Measurements from ENCODE around the gene NUBP1.

The NUBP1 gene

DNA sequence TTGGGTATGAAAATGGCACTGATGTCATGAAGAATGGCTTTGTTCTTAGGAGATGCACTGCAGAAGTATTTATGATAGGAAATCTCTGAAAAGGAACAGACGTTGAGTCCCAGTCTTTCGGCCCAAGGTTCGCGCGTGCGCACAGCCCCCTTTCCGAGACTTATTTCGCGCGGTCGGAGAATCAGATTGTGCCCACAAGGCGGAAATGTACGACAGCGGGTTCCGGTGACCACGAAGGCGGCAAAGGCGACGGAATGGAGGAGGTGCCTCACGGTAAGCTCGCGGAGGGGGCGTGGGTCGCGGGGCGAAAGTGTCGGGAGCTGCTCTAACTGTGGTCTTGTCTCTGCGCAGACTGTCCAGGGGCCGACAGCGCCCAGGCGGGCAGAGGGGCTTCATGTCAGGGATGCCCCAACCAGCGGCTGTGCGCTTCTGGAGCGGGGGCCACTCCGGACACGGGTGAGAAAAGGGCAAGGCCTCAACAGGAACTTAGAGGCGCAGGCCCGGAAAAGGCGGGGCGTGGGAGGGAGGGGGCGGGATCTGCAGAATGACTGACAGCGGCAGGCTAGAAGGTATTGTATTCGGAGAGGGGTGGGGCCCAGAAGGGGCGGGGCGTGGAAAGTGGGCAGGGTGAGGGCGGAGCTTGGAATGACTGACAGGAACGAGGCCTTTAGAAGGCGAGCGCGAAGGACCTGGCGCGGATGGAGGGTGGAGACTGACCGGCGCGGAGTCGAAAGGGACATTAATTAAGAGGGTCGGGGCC is at the start of gene NUBP1:
Gene NUBP1, plus strand, starts transcription at position 233 of the 760 bp plus-strand sequence. Its CDS starts 22 bp downstream, at position 255.
- peak; percentile 83 for TF ChIP-seq POLR2A (IDR thresholded peaks at IDR 0.05; ENCODE audit: low read length)
- TF ChIP-seq GATA1 (IDR thresholded peaks at IDR 0.05; ENCODE audit: low read depth, low read length) = no peak
- DNase-seq = peak; percentile 98 to 99

DNA sequence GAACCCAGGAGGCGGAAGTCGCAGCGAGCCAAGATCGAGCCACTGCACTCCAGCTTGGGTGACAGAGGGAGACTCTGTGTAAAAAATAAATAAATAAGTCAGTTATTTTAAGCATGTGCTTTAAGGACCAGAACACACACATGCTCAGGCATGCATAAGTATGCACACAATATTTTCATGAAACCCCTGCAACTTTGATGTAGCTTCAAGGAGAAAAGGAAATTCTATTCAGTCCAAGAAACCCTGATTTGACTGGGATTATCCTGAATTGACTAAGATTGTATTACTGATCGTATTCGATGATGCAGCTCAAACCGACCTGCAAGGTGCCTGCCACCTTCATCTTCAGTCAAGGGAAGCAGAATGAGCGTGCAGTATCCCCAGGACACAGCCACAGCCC is 49.8 kb upstream of the NUBP1 start:
- DNase-seq = no peak
- TF ChIP-seq GATA1 (IDR thresholded peaks at IDR 0.05; ENCODE audit: low read depth, low read length) (no peak), POLR2A (IDR thresholded peaks at IDR 0.05; ENCODE audit: low read length) (no peak)

DNA sequence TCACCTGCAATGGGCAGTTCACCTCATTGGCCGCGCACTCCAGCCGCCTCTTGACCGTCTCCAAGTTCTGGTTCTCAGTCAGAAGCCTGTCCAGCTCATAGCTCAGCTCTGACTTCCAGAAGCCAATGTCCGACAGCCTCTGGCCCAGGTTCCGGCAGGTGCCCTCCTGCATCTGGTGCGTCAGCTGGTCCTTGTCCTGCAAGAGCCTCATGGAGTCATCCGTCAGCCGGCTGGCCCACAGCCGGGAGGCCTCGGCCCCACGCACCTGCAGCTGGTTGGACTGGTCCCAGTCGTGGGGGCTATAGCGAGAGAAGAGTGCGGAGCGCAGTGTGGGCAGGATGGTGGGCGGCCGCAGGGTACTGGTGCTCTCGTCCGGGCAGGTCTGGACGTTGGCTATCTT is 49.3 kb upstream of the NUBP1 start:
- no peak for DNase-seq
- TF ChIP-seq GATA1 (IDR thresholded peaks at IDR 0.05; ENCODE audit: low read depth, low read length) (no peak), POLR2A (IDR thresholded peaks at IDR 0.05; ENCODE audit: low read length) (no peak)

DNA sequence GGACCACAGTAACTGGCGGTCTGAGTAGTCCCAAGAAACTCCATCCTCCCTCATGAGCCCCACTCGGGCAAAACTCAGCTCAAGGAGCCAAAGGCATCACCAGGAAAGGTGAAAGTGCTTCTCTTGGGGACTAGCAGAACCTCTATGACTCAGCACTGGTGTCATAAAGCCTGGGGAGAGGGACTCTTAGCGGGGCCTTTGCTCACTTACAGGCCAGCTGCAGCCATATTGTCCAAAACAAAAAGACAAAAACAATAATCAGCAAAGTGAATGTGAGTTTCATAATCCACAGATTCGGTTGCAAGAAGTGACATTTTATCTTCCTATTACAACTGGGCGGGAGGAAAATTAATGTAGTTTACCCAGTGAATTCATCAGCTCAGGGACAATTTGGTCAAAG is 48.8 kb upstream of the NUBP1 start, which contains the start of gene TEKT5:
Gene TEKT5, minus strand, starts transcription at position 101 of the 400 bp plus-strand sequence. Its CDS starts 57 bp downstream, at position 44.
- DNase-seq = no peak
- TF ChIP-seq GATA1 (IDR thresholded peaks at IDR 0.05; ENCODE audit: low read depth, low read length) = no peak
- no peak for TF ChIP-seq POLR2A (IDR thresholded peaks at IDR 0.05; ENCODE audit: low read length)

DNA sequence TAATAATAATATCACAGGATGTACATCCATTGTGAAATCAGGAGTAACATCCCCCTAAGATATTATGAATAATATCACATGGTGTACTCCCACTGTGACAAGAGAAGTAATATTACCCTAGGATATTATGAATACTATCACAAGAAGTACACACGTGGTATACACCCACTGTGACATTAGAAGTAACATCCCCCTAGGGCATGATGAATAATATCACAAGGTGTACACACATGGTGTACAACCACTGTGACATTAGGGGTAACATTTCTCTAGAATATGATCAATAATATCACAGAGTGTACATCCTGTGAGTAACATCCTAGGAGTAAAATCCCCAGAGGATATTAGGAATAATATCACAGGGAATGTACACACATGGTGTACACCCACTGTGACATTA is 43.9 kb upstream of the NUBP1 start:
- no peak for TF ChIP-seq POLR2A (IDR thresholded peaks at IDR 0.05; ENCODE audit: low read length)
- no peak for TF ChIP-seq GATA1 (IDR thresholded peaks at IDR 0.05; ENCODE audit: low read depth, low read length)
- DNase-seq = no peak

DNA sequence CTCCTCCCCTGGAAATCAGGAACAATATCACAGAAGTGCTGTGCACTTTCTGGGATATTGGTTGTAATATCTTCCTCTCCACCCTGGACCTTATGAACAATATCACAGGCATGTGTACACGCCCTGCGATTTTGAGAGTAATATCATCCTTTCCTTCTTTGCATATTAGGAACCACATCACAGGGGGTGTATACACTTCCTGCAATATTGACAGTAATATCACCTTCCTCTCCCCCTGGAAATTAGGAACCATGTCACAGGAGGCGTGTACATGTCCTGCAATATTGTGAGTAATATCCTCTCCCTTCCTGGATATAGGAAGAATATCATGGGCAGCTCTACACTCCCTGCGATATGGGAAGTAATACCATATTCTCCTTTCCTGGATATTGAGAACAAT is 34.7 kb upstream of the NUBP1 start:
- TF ChIP-seq GATA1 (IDR thresholded peaks at IDR 0.05; ENCODE audit: low read depth, low read length) = no peak
- TF ChIP-seq POLR2A (IDR thresholded peaks at IDR 0.05; ENCODE audit: low read length) = no peak
- no peak for DNase-seq

DNA sequence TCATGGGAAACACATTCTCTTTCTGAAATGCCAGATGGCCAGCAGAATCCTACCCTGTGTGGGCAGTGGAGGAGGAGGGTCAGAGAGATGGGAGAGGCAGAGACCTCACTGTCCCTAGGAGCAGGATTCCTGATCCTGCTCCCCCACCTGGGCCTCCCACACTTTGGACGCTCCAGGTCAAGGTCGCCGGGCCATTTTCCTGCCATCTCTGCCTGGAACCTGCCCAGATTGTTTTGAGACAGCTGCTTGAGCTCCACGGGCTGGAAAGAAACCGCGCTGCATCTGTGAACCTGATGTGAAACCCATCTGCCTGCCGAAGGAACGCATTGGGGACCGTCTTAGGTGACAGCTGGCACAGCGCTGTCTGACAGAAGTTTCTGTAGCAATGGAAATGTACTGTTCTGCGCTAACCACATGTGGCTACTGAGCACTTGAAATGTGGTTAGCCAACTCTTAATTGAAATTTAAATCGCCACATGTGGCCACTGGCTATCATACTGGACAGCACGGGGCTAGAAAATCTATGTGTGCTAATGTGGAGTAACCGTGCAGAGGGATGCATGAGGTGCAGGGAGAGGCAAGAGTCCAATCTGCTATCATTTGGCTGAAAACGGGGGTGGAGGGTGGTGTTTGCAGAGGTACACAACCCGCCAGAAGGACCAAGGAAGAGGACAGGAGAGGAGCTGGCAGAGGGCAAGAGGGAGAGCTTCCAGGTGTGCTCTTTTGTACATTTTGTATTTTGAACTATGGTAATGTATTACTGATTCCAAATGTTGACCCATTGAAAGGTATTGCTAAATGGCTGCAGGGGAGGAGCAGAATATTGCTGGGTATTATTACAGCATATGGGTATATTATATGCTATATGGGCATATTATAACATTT is 15.4 kb upstream of the NUBP1 start:
- TF ChIP-seq POLR2A (IDR thresholded peaks at IDR 0.05; ENCODE audit: low read length) = no peak
- no peak for TF ChIP-seq GATA1 (IDR thresholded peaks at IDR 0.05; ENCODE audit: low read depth, low read length)
- no peak for DNase-seq

DNA sequence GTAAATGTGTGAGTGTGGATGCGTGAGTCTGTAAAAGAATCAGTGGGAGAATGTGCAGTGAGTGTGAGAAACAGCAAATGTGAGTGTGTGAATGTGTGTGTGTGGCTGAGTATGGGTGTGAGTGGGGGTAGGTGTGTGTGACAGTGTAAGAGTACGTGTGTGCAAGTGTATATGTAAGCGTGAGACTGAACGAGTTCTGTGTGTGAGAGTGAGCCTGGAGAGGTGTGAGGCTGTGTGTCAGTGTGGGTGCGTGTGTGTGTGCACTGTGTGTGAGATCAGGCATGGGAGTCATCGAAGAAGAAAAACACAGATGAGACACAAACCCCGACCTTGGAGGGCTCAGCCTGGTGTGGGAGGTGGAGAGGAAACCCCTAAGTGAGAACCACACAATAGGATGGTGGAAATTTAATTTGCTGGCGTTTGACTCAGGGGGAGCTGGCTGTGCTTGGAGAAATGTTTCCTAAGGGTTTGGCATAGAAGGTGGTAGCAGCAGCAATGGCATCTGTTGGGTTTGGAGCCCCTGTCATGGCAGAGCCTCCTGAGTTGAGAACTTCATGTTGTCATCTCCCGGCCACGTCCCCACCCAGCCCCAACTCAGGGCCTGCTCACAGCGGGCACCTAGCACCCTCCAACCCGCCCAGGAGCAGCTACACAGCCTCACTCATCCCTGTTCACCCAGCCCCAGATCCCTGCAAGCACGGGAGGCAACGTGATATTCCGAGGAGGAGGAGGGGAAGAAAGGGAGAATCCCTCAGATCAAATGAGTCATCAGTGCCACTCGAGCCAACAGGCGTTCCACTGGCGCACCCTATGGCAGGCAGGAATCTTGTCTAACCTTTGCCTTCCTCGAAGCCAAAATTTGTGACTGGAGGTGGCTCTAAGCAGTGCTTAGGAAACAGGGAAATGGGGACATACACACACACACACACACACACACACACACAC is 14.3 kb upstream of the NUBP1 start:
- DNase-seq = no peak

DNA sequence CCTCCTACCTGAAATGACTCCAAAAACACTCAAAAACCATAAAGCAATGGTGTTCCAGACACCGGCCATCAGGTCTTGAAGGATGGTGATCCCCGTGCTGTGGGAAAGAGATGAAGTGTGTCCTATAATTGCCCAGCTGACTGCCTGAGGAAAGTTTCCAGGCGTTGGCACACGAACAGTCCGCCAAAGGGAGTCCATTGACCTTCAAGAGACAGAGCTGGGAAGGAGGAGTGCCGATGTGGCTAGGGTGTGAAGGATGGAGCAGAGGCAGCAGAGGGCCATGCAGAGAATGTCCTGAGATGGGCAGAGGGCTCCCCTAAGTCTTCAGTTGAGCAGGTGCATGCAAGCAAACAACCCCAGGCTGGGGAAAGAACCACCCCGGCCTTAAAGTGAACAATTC is 11.9 kb upstream of the NUBP1 start:
- DNase-seq = no peak
- TF ChIP-seq GATA1 (IDR thresholded peaks at IDR 0.05; ENCODE audit: low read depth, low read length) (no peak), POLR2A (IDR thresholded peaks at IDR 0.05; ENCODE audit: low read length) (no peak)

More for the DNA sequence above, 14.3 kb upstream of the NUBP1 start:
- TF ChIP-seq POLR2A (IDR thresholded peaks at IDR 0.05; ENCODE audit: low read length) (no peak), GATA1 (IDR thresholded peaks at IDR 0.05; ENCODE audit: low read depth, low read length) (no peak)

DNA sequence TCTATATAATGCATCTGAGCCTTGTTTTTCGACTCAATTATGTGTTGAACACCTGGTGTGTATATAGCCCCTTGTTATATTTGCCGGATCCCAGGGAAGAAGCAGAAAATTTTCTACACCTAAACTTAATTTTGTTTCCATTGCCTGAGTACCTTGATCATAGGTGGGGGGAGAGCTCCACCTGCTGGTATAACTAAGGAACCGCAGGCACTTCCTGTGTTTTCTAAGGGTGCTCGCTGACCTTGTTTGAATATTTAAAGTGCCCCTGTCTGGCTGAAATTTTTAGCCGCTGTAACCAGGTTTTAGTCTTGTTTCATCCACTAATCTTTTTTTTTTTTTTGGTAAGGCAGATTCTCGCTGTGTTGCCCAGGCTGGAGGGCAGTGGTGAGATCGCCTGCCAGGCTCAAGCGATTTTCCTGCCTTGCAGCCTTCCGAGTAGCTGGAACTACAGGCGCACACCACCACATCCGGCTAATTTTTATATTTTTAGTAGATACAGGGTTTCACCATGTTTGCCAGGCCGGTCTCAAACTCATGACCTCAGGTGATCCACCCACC is 6.5 kb upstream of the NUBP1 start:
- DNase-seq = peak; percentile 72 to 84
- TF ChIP-seq POLR2A (IDR thresholded peaks at IDR 0.05; ENCODE audit: low read length) = no peak
- TF ChIP-seq GATA1 (IDR thresholded peaks at IDR 0.05; ENCODE audit: low read depth, low read length) = no peak

DNA sequence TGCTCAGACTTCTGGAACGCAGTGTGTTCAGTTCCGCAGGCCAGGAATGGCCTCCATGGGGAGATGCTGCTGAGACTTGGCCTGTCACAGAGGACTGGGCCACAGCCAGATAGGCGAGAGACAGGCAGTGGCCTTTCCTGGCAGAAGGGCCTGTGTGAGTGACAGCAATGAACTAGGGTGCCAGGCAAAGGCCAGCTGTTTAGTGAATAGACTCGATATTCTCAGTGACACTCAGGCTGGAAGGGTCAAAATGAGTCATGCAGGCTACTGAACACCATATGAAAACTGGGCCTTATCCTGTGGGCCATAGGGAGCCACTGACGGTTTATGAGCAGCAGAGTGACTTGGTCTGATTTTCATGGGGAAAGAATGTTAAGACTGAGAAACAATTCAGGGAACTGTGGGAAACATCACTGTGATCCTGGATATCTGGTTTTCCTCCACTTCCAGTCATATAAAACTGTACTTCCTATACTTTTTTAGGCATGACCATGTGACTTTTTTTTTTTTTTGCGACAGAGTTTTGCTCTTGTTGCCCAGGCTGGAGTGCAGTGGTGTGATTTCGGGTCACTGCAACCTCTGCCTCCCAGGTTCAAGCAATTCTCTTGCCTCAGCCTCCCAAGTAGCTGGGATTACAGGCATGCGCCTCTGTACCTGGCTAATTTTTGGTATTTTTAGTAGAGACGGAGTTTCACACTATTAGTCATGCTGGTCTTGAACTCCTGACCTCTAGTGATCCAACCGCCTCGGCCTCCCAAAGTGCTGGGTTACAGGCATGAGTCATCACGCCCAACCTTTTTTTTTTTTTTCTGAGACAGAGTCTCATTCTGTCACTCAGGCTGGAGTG is 5.2 kb upstream of the NUBP1 start:
- TF ChIP-seq POLR2A (IDR thresholded peaks at IDR 0.05; ENCODE audit: low read length) = no peak
- no peak for TF ChIP-seq GATA1 (IDR thresholded peaks at IDR 0.05; ENCODE audit: low read depth, low read length)
- peak; percentile 41 to 60 for DNase-seq
